Urothelium cell line (cell line): ENCODE results near the gene PTGS1.
"Not testable (repeated sequence)": the region's sequence is repeated elsewhere in the genome, so short reads cannot be mapped to it uniquely, and the experiment has no call there.

Experiments
- DNase-seq: peaks from one replicate; pipeline ENCODE4 v3.0.0; 2011; ENCODE audit warnings: low spot score, mixed read lengths
- FAIRE-seq: peaks from 2 replicates; lab custom pipeline; 2011; peaks lifted over from hg19 to GRCh38; lab: Jason Lieb, UNC

PTGS1 gene

DNA sequence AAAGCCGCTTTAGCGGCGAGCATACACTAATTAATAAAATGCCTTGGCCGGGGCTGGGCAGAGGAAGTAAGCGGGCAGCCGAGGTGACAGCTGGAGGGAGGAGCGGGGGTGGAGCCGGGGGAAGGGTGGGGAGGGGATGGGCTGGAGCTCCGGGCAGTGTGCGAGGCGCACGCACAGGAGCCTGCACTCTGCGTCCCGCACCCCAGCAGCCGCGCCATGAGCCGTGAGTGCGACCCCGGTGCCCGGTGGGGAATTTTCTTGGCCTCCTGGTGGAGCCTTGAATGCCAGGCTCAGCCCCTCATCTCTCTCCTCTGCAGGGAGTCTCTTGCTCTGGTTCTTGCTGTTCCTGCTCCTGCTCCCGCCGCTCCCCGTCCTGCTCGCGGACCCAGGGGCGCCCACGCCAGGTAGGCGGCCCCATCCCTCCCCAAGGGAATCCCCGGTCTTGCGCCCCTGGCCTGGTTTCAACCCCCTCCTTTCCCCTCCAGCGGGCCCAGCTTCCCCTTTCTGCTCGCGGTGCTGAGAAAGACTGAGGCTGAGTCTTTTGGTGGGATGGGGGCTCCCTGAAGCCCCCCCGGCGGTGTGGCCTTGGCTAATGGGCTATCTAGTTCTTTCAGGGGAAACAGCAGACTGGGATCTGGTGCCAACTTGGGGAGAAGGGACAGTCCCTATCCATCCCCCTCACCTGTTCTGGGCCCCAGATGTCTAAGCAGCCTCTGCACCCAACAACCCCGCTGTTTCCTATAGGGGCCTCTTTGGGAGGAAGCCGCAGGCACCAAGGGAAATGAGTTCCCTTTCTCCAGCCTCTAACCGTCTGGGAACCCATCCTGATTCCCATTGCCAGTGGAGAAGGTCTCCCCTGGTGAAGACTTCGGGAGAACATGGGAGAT is at the start of gene PTGS1:
PTGS1 (plus strand) TSS at position 156 of the 887 bp plus-strand sequence; CDS start at position 217, 61 bp downstream.
- DNase-seq (peak; percentile 41), FAIRE-seq (no peak)

DNA sequence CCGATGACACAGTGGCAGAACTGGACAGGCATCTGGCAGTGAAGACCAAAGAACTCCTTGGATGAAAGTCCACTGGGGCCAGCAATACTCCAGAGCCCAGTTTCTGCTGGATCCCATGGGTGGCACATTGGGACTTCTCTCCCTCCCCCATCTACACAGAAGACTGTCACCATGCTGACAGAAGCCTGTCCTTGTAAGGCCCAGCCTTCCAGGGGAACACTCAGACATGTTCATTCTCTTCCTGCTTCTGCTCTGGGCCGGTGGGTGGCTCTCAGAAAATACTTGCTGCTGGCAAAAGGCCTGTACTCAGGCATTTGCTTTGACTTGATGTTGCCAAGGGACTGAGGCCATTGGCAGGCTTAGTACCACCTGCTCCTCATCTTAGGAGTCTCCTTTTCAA is 48.3 kb upstream of the PTGS1 start:
- no peak for DNase-seq
- FAIRE-seq = no peak

DNA sequence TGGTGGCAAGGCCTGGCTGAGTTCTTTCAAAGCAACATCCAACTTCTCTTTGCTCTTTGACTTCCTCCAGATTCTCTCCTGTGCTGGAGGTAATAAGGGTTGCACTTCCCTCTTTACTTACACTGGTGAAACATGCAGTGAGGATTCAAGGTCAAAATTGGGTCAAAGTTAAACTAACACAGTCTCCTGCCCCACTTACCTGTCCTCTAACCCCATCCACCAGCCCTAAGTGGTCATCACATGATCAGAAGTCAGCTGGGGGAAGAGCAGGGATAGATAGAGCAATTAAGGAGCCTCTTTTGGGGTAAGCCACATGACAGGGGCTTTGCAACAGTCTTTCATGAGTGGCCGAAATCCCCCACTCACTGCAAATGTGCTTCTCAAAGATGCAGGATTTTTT is 46.2 kb upstream of the PTGS1 start:
- not testable (repeated sequence) for FAIRE-seq

DNA sequence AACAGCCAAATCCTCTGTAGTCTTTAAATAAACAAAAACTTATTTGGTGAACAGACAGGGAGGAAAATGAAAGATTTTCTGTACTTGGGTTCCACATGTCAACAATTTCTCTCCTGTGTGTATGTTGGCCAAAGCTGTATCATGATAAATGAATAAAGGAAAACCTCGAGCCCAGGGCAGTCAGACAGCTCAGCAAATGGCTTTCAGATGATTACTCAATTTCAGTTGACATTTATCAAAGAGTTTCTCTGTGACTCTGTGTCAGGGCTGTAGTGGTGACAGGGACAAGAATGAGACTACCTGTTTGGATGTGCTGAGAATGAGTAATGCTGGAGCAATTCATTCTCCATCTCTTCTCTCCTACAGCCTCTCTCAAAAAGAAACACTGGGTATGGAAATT is 45.7 kb upstream of the PTGS1 start:
- DNase-seq = no peak
- no peak for FAIRE-seq

More for the DNA sequence above, 46.2 kb upstream of the PTGS1 start:
- DNase-seq = not testable (repeated sequence)

DNA sequence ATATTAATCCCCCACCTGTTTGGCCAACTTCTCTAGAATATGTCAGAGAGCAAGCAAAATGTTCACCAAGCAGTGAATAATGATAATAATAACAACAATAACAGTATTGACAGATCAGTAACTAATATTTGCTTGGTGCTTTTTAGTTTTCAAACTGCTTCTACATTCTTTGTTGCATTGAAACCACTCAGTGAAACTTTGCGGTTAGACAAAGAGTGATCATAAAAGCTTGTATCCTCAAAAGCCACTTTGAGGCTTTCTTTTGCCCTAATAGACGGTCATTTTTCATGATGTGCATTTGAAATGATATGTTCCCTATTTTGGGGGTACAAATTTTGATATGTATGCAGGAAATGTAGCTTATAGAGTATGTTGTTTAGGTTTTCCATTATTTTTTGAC is 43.6 kb upstream of the PTGS1 start:
- FAIRE-seq (no peak), DNase-seq (no peak)

DNA sequence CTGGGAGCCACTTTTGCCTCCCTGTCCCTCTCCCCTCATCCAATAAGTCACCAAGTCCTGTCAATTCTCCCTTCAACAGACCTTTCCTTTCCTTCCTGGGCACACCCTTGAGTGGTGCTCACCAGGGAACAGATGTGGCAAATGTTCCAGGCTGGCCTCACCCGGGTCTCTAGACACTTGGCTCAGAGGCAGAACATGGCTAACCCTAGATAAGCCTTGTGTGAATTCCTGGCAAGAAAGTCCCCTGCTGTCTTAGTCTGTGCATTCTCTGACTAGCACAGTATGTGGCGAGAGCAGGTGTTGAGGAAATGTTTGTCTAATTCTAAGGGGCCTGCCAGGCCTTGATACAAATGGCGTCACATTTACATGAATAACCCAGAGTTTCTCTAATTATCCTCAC is 41.2 kb upstream of the PTGS1 start:
- FAIRE-seq (no peak), DNase-seq (no peak)

DNA sequence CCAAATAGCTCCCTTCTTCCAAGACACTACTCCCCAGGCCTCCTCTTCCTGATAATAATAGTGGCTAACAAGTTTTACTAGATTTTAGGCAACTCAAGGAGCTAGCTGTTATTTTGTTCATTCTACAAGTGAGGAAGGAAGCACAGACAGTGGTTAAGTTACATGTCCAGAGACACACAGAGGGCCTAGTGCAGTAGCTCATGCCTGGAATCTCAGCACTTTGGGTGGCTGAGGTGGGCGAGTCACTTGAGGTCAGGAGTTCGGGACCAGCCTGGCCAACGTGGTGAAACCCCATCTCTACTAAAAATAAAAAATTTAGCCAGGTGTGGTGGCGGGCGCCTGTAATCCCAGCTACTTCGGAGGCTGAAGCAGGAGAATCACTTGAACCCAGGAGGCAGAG is 40.4 kb upstream of the PTGS1 start:
- DNase-seq, FAIRE-seq: not testable (repeated sequence)

DNA sequence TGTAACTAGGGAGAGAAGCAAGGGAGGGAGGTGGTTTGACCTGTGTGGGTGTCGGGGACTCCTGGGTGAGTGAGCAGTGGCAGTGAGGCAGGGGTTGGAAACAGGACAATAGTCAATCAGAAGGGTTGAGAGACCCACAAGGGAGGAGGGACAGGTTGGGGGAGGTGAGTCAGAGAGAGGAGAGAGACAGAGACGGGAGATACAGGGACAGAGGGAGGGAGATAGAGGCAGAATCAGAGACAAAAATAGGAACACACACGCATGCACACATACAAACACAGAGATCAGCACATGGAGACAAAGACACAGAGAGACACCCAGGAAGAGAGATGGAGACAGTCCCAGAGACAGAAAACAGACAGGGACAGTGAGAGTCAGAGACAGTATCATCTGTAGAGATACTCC is 39.3 kb upstream of the PTGS1 start:
- no peak for DNase-seq
- no peak for FAIRE-seq

DNA sequence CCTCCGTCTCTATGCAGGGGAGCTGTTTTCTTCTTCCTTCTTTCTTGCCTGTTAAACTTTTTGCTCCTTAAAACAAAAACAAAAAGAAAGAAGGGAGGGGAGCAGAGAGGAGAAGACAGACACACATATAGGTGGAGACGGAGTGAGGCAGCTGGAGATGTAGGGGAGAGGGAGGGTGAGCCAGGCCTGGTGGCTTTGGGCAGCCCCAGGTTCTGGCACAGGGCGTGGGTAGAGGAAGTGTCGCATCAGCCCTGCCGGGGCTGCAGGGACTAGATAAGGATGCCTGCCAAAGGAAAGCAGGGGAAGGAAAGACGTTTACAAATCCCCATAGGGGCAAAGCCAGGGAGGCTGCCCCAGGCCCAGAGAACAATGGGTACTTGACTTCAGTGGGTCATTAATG is 38.7 kb upstream of the PTGS1 start:
- no peak for DNase-seq
- FAIRE-seq = no peak

DNA sequence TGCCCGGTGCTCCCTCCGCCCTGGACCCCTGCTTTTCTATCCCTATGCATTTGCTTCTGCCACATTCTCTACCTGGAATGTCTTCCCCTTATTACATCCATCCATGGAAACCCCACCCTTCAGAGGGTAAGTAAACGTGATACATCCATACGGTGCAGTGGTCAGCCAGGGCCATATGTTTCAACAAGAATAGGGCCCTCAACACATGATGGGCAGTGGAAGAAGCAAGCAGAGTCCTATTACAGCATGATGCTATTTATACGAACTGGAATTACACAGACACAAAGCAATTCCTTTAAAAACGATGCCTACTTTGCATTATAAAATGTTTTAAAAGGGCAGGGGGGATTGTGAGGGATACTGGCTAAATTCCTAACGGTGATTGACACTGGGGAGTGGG is 38.2 kb upstream of the PTGS1 start:
- DNase-seq (no peak), FAIRE-seq (no peak)

DNA sequence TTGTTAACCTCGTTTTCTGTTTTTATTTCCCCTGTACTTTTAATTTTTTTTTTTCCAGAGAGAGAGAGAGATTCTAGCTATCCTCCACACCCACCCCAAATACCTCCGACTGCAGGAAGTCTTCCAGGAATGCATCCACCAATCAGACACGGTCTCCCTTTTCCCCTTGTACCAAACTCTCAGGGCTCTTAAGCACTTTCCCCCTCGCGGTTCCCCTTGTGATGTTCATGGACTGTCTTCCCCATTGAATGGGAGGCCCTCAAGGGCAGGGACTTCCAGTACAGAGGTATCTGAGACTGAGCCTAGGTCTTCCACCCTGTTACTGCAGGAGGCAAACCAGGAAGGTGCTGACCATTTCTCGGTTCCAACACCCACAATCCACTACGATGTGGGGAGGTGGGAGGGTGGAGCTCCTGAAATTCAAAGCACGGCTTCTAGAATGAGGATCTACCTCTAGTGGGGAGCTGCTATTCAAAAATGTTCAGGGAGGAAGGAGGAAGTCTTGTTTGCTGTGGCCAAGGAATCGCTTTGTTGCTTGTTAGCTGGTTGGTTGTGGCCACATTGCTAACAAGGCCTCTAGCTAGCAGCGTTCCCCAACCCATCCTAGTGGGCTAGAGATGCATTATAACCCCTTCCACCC is 37.5 kb upstream of the PTGS1 start:
- FAIRE-seq = no peak
- DNase-seq = no peak

DNA sequence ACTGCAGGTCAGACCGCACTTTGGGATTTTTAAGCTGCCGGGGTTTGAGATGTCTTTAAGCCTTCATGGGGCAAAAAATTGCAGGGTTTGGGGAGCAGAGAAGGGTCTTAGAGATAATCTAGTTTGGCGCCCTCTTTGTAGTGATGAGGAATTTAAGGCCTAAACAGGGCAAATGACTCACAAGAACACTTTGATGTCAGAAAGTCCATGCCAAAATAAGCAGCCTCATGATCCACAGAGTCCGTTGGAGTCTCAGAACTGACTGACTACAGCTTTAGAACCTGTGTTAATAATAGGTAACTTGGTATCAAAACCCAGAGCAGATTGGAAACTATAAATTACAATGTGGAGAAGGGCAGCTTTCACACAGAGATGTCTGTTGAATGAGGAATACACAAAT is 35.9 kb upstream of the PTGS1 start:
- FAIRE-seq (no peak), DNase-seq (no peak)

DNA sequence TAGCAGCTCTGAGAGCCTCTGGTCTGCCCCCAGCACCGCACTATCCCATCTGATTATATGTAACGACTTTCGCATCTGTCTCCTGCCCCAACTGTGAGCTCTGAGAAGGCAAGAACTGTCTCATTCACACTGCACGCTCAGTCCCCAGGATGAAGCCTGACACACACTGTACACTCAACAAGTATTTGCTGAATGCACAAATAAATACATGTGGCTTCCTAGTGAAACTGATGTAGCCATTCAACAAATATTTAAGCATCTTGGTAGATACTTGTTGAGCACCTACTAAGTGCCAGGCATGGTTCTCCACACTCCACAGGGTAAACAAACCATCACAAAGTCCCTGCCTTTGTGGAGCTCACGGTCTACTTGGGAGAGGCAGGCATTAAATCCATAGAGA is 34.6 kb upstream of the PTGS1 start:
- no peak for FAIRE-seq

DNA sequence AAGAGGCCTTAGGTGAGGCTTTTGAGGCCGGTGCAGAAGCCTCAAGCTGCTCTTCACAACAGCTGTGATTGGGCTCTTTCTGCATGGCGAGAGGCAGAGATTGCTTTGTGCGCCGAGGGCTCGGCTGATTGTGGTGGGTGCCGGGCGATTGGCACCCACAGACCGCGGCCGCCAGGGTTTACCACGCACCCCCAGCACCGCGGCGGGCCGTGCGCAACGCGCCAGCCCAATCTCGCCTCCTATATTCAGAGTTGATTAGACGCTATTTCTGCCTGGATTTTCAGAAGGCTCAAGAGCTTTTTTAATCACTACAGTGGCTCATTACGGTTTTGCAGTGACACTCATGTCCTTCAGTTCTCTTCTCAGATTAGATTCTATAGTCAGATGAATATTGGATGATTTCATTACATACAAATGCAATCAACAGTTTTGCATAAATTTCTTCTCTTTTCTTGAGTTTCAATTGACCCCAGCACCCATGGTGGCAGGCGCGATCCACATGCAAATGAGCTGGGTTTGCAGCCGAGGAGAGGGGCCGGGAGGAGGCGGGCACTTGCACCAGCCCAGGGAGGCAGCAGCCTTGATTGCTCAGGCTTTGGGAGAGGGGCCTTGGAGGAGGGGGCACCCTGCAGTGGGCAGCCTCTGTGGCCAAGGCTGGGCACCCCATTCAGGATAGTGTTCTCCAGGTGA is 33.8 kb upstream of the PTGS1 start:
- FAIRE-seq = no peak
- DNase-seq = no peak

More for the DNA sequence above, 34.6 kb upstream of the PTGS1 start:
- no peak for DNase-seq

DNA sequence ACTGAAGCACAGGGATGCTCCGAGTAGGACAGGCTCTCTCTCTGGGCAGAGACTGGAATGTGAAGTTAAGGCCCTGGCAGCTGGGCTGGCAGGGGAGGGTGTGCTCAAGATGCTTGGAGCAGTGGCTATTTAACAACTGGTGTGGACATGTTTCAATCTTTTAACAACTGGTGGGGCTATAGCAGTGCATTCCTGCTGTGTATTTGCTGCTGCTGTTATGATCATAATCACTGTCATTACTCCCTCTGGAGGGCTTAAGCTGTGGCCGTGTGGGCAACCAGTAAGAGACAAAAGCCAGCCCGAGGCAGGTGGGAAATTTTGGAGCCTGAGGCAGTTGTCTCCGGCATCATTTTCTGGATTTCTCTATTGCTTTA is 33.3 kb upstream of the PTGS1 start:
- FAIRE-seq (no peak), DNase-seq (no peak)

DNA sequence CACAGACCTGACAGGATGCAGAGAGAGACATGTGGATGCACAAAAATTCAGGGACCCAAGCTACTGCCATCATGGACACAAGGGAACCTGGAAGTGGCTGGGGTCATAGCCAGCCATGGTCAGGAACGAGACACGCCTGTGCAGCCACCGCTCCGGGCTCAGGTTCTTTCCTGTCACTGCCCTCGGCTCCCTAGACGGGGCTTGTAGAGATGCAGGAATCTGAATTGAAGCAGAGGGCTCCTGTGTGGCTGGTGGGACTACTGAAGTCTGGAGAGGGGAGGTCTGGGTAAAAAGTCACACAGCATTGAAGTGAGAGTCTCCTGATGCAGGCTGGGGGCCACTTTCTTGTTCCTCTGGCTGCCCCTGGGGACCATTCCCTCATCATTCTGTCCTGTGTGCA is 32.3 kb upstream of the PTGS1 start:
- FAIRE-seq (no peak), DNase-seq (no peak)

DNA sequence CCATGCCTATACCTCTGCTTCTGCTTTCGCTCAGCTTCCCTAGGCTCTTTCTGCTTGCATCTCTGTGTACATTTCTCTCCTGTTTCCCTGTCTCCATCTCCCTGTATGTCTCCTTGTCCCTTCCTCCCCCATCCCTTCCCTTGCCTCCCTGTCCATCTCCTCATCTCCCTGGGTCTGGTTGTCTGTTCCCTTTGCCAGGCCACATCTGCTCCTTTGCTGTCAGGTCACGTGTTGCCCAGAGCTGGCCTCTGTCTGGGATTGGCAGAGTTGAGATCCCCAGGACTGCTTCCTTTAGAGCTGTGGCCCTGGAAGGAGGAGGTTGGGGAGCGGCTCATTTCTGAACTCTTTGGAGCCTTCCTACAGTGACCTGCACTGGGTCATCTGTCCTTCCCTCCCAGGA is 31.8 kb upstream of the PTGS1 start:
- DNase-seq (no peak), FAIRE-seq (no peak)

DNA sequence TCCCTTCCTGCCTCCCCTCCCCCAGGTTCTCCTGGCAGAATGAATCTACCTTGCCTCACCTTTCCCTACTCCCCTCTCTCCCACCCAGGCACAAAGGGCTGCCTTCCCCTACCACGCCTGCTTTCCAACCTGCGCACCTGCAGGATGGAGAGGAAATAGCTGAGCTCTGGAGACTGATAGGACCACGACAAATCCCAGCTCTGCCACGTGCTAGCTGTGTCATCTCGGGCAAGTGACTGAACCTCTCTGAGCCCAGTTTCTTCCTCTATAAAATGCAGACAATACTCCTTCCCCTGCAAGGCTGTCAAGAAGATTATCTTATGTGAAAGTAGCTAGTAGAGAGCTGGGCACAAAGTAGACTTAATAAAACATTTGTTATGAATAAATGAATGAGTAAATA is 31.2 kb upstream of the PTGS1 start:
- no peak for FAIRE-seq
- no peak for DNase-seq

DNA sequence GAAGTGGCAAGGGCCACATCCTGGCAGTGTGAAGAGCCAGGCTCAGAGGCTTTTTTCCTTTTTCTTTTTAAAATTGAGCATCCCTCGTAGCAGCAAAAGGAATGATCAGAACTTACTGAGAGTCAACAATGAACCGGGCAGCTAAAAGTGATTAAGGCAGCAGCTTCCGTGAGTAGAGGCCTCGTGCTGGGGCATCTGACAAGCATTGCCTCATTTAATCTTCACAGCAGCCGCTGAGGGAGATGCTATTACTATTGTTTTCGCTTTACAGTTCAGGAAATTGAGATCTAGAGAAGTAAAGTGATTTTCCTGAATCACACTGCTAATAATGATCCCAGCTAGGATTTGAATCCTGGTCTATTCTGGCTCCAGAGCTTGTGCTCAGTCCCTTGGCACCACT is 30.7 kb upstream of the PTGS1 start:
- FAIRE-seq = no peak
- DNase-seq = no peak

DNA sequence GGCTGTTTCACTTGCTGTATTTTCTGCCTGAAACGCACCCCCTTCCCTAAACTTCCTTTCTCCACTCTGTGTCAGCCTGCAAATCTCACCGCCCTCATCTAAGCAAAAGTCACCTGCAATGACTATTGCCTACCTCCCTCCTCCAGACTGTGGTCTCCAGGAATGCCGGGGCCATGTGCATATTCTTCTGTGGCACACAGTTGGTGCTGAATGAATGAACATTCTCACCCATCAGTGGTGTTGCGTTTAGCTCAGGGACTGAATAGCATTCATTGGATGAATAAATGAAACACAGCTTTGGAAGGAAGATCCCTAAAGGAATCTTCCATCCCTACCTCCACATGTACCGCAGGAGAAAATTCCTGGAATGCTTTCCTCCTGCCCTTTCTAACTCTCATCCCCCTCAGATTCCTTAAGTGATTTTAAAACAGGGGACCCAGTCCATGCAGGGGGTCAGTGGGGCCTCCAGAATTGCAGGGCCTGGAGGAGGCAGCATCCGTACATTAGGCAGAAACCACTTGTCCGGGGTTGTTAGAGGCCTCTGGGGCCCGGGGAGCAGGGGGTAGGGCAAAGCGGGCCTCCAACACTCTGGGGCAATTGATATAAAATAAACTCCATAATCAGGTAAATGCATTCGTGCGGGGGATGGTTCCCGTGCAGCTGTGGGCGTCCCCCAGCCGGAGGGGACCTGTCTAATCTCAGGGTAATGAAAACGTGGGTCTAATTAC is 28.3 kb upstream of the PTGS1 start:
- no peak for DNase-seq
- no peak for FAIRE-seq
